SIG-M5 (cell line): ENCODE results near the gene SPAG16.

ENCODE experiments used
- DNase-seq: peaks from one replicate; lab custom pipeline; 2025; lab: John Stamatoyannopoulos, UW

SPAG16 gene

GRCh38 chr2:214079032-214079431, 794.8 kb downstream of the SPAG16 start:
- DNase-seq: no peak

DNA sequence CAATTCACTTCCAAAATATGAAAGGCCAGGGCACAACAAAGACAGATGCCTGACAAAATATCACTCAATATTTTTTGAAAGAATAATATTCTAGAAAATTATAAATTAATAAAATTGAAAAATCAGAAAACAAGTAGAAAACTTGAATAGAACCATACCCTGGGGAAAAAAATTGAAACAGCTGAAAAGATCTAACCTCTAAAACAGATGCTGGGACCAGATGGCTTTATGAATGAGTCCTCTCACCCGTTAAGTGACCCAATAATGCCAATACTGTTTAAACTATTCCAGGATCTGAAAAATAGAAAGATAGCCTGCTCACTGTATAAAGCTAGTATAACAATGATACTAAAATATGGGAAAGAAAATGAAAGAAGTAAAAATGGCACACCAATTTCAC, 804.3 kb downstream of the SPAG16 start:
- DNase-seq: no peak

DNA sequence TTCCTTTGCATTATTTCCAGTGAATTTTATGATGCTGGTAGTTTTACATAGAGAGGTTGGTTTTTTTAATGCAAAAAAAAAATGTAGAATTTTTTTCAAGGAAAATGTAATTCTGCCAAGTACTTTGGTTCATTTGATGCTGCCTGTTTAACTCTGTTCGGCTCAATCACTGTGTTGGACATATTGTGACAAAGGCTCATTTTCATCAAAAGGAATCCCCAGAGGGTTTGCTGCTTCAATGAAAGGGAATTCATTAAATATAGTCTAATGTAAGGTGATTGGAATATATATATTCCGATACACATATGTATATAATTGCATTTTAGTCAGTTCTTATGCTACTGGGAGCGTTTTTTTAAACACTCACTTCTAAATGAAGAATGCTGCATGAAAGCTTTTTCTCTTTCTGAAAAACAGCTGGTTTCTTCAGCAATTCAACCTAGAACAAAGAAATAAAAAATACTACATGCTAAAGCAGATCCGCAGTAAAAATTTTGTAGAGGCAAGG, 812.0 kb downstream of the SPAG16 start:
- DNase-seq: no peak

GRCh38 chr2:214098811-214099210, 814.5 kb downstream of the SPAG16 start:
- DNase-seq: no peak

GRCh38 chr2:214100488-214100887, 816.2 kb downstream of the SPAG16 start:
- no peak for DNase-seq

DNA sequence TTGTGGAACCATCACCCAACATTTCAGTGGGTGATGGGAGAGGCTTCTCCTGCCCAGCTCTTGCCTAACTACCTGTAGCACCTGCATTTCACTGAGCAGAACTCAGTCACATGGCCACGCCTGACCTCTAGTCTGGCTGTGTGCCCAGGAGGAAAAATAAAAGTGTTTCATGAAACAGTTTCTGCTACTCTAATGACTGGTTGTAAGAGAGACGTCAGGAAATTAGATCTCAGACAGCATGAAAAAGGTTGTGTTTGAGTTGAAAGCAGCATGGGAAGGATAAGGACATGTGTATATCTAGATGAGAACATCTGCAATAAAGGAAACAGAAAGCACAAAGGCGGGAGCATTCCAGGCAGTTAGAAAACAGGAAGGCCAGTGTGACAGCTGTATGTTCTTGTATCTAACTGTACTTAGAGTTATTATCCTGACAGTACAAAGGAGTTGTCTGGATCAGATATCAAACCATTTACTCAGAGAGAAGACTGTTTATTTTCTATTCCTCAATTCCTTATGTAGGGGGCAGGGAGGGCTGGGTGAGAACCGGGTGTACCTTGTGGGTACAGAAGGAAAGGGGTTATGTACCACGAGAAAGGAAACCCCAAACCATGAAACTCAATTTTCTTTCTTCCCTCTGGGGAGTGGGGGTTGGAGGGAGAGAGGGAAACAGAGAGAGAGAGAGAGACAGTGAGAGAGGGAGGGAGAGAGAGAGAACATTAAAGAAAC, 819.2 kb downstream of the SPAG16 start:
- no peak for DNase-seq

- no peak for DNase-seq
These were observed 820.0 kb downstream of the SPAG16 start for GRCh38 chr2:214104219-214104618.

- DNase-seq: no peak
These were observed 820.7 kb downstream of the SPAG16 start for GRCh38 chr2:214104967-214105366.

DNA sequence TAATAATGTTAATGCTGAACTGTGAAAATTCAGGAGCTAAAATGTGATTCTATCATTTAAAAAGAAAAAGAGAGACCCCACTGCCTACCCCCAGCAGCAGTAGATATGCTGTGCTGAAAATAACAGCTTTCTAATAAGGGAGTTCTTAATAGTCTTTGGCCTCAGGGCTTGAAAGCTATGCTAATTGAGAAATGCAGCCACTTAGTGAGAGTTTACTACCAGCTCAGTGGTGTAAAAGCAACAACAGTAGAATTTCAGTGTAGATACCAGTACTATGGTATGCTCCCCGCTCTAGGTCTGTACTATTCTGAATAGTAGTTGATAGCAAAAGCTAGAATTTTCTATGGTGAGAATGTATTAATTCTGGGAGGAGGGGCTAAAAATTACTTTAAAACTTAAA, 823.5 kb downstream of the SPAG16 start:
- DNase-seq: no peak

- no peak for DNase-seq
These were observed 824.3 kb downstream of the SPAG16 start for GRCh38 chr2:214108598-214108997.

DNA sequence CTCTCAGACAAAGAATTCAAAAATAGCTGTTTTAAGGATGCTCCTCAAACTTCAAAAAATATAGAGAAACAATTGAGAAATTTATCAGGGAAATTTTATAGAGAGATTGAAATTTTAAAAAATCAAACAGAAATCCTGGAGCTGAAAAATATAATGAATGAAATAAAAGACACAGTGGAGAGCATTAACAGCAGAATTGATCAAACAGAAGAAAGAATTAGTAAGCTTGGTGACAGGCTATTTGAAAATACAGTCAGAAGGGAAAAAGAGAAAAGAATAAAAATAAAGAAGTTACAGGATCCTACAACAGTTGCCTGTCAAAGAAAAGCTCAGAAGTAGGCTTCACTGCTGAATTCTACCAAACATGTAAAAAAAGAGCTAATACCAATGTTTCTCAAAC, 832.8 kb downstream of the SPAG16 start:
- no peak for DNase-seq

DNA sequence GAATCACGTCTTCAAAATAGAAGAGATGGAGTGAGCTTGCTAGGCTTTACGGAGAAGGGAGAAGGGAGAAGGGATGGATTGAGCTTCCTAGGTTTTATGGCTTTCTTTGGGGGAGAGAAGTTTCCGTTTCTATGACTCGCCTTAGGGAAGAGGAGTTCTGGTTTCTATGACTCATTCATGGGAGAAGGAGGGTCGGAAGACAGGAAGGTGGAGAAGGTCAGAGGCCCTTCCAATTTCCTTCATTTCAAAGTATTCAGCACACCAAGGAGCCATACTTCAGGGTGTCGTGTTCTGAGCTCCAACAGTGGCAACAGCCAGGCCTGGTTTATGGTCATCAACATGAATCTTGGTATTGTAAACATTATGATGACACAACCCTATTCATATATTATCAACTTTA, 841.9 kb downstream of the SPAG16 start:
- no peak for DNase-seq

GRCh38 chr2:214127170-214127569, 842.9 kb downstream of the SPAG16 start:
- DNase-seq: no peak

- DNase-seq: no peak
These were observed 843.3 kb downstream of the SPAG16 start for GRCh38 chr2:214127571-214127970.

DNA sequence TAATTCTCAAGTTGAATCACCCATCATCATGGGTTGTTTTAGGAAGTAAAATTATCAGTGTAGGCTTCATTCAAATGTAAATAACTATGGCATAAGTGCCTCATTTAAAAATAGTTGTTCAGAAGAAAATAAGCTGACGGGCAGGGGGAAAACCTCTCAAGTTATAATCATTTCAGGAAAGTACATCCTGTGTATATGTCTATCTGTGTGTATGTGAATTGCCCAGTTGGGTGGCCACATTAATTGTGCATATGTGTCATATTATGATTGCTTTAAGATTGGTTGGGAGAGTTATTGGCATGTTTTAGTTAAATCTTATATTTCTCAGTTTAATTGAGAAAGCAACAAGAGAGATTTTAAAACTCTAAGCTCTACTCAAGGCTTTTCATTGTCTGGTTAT, 843.8 kb downstream of the SPAG16 start:
- DNase-seq: no peak

- DNase-seq: no peak
These were observed 845.9 kb downstream of the SPAG16 start for GRCh38 chr2:214130114-214130513.

DNA sequence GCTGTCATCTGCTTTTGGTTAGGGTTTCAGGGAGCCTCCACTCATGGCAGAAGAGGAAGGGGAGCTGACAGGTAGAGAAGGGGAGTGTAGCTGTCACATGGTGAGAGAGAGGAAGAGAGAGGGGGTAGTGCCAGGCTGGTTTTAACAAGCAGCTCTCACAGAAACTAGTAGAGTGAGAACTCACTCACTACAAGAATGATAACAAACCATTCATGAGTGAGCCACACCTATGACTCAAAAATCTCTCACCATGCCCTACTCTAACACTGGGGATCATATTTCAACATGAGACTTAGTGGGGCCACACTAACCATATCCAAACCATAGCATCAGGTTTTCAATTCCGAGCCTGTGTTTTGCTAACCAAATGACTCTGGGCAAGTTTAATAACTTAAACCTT, 851.7 kb downstream of the SPAG16 start:
- no peak for DNase-seq

- no peak for DNase-seq
These were observed 854.5 kb downstream of the SPAG16 start for GRCh38 chr2:214138779-214139178.

DNA sequence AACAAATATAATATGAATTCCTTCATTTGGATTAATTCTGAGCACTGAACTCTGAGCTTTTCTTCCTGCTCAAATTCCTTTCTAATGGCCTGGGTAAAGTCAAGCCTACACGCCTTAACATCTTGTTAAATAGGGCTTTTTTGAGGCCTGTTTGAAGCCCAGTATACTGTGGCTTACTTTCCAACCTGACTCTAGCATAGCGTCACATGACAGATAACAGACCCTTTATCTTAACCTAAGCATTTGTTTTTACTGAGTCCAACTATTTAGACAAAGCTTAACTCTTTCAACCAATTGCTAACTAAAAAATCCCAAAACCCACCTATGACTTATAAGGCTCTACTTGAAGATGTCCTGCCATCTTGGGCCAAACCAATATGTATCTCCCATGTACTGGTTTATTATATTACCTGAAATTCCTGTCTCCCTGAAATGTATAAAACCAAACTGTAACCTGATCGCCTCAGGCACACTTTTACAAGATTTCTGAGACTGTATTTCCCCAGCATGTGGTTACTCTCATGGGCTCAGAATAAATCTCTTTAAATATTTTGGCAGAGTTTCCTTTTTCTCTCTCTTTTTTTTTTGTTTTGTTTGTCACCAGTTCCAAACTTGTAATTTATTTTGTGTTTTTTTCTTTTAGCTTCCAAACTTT, 855.5 kb downstream of the SPAG16 start:
- no peak for DNase-seq

GRCh38 chr2:214156971-214157370, 872.7 kb downstream of the SPAG16 start:
- no peak for DNase-seq

GRCh38 chr2:214158851-214159250, 874.6 kb downstream of the SPAG16 start:
- DNase-seq: no peak

DNA sequence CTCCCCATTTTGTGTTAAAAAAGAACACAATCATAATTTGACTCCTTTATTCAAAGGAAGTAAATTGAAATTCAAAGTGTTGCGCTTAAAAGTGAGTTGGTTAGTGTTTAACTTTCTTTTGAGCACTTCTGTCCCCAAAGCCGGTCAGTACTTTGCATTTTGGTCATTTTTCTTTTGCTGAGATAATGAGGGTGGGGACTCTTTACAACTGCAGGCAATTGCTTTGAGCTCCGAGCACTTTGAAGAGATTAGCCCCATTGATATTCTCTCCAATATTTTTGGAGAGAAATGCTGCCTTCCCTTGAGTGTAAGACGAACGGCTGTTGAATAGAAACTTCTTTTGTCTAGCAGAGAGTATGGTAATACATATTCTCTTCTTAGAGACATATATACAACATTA, 885.0 kb downstream of the SPAG16 start:
- no peak for DNase-seq

DNA sequence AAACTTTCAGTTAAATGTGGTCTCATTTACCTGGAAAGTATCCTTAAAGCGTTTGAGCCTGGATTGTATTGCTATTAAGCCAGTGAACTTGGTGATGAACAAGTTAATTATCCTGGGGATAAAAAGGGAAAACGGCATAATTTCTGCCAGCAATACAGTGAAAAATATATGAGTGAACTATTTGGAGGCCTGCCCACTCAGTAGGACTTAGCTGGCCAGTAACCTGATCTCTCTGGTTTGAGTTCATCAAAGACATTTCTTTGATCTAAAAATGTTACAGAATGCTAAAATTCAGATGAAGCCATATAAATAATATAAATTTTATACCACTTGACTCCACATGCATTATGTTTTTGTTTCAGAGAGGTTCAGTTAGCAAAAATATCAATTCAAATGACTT, 885.5 kb downstream of the SPAG16 start:
- DNase-seq: no peak

GRCh38 chr2:214174563-214174962, 890.3 kb downstream of the SPAG16 start:
- DNase-seq: no peak
